ENCODE results near the gene PRIM2. TPM values are rescaled to one million over a fixed set of nuclear protein-coding genes. Genes with fewer than 3 reads are reported as not detected.
"Not testable (repeated sequence)": the region's sequence is repeated elsewhere in the genome, so short reads cannot be mapped to it uniquely, and the experiment has no call there.

Gene PRIM2
- total and polyA plus RNA-seq, 2 donors (not counting 1 experiment from before 2014, with no cell fraction given) = 28.0 to 59.9 TPM

GRCh38 chr6:57515845-57516244 is 198.4 kb downstream of the PRIM2 start:
- not testable (repeated sequence) for H3K4me2 ChIP-seq (ENCODE audit: extremely low read depth, insufficient read depth, low read length); H3K9ac ChIP-seq (ENCODE audit: insufficient read depth, low read length); H3K36me3 ChIP-seq (ENCODE audit: control insufficient read depth, insufficient read depth, low read length); H2AFZ ChIP-seq (ENCODE audit: low read length); H3K4me3 ChIP-seq (replicated peaks in 1 of 4; ENCODE audit: control extremely low read depth in 1 of 4, insufficient read depth in 1 of 4, low read depth in 3 of 4, low read length in 4 of 4); H3K79me2 ChIP-seq (ENCODE audit: control insufficient read depth, insufficient read depth, low read length); H3K4me1 ChIP-seq (ENCODE audit: control insufficient read depth, extremely low read depth, insufficient read depth, low read length); H3K27me3 ChIP-seq (ENCODE audit: control insufficient read depth, insufficient read depth, low read length); DNase-seq (ENCODE audit: low read depth in 2 of 2); H4K20me1 ChIP-seq (ENCODE audit: control insufficient read depth, extremely low read depth, insufficient read depth, low read length); H3K27ac ChIP-seq (ENCODE audit: insufficient read depth, low read length); H3K9me3 ChIP-seq (ENCODE audit: control insufficient read depth, insufficient read depth, low read depth, low read length)

GRCh38 chr6:57516776-57517175 is 199.3 kb downstream of the PRIM2 start:
- H3K27me3 ChIP-seq (ENCODE audit: control insufficient read depth, insufficient read depth, low read length); H3K4me1 ChIP-seq (ENCODE audit: control insufficient read depth, extremely low read depth, insufficient read depth, low read length); H2AFZ ChIP-seq (ENCODE audit: low read length); H3K27ac ChIP-seq (ENCODE audit: insufficient read depth, low read length); H3K4me3 ChIP-seq (replicated peaks in 1 of 4; ENCODE audit: control extremely low read depth in 1 of 4, insufficient read depth in 1 of 4, low read depth in 3 of 4, low read length in 4 of 4); H3K36me3 ChIP-seq (ENCODE audit: control insufficient read depth, insufficient read depth, low read length); H3K9ac ChIP-seq (ENCODE audit: insufficient read depth, low read length); H3K79me2 ChIP-seq (ENCODE audit: control insufficient read depth, insufficient read depth, low read length); H4K20me1 ChIP-seq (ENCODE audit: control insufficient read depth, extremely low read depth, insufficient read depth, low read length); H3K9me3 ChIP-seq (ENCODE audit: control insufficient read depth, insufficient read depth, low read depth, low read length); H3K4me2 ChIP-seq (ENCODE audit: extremely low read depth, insufficient read depth, low read length): not testable (repeated sequence)
- peak in 1 of 2 donors; percentile 65 for DNase-seq (ENCODE audit: low read depth in 2 of 2)

- not testable (repeated sequence) for DNase-seq (ENCODE audit: low read depth in 2 of 2); H3K4me2 ChIP-seq (ENCODE audit: extremely low read depth, insufficient read depth, low read length); H3K27me3 ChIP-seq (ENCODE audit: control insufficient read depth, insufficient read depth, low read length); H3K9me3 ChIP-seq (ENCODE audit: control insufficient read depth, insufficient read depth, low read depth, low read length); H4K20me1 ChIP-seq (ENCODE audit: control insufficient read depth, extremely low read depth, insufficient read depth, low read length); H3K36me3 ChIP-seq (ENCODE audit: control insufficient read depth, insufficient read depth, low read length); H3K4me1 ChIP-seq (ENCODE audit: control insufficient read depth, extremely low read depth, insufficient read depth, low read length); H3K4me3 ChIP-seq (replicated peaks in 1 of 4; ENCODE audit: control extremely low read depth in 1 of 4, insufficient read depth in 1 of 4, low read depth in 3 of 4, low read length in 4 of 4); H3K79me2 ChIP-seq (ENCODE audit: control insufficient read depth, insufficient read depth, low read length); H2AFZ ChIP-seq (ENCODE audit: low read length); H3K27ac ChIP-seq (ENCODE audit: insufficient read depth, low read length); H3K9ac ChIP-seq (ENCODE audit: insufficient read depth, low read length)
Measured at GRCh38 chr6:57519198-57519597, 201.8 kb downstream of the PRIM2 start.

GRCh38 chr6:57521085-57521484 is 203.7 kb downstream of the PRIM2 start:
- not testable (repeated sequence) for H3K79me2 ChIP-seq (ENCODE audit: control insufficient read depth, insufficient read depth, low read length); H3K4me2 ChIP-seq (ENCODE audit: extremely low read depth, insufficient read depth, low read length); H2AFZ ChIP-seq (ENCODE audit: low read length); H3K27me3 ChIP-seq (ENCODE audit: control insufficient read depth, insufficient read depth, low read length); DNase-seq (ENCODE audit: low read depth in 2 of 2); H4K20me1 ChIP-seq (ENCODE audit: control insufficient read depth, extremely low read depth, insufficient read depth, low read length); H3K9ac ChIP-seq (ENCODE audit: insufficient read depth, low read length); H3K27ac ChIP-seq (ENCODE audit: insufficient read depth, low read length); H3K36me3 ChIP-seq (ENCODE audit: control insufficient read depth, insufficient read depth, low read length); H3K4me1 ChIP-seq (ENCODE audit: control insufficient read depth, extremely low read depth, insufficient read depth, low read length); H3K4me3 ChIP-seq (replicated peaks in 1 of 4; ENCODE audit: control extremely low read depth in 1 of 4, insufficient read depth in 1 of 4, low read depth in 3 of 4, low read length in 4 of 4); H3K9me3 ChIP-seq (ENCODE audit: control insufficient read depth, insufficient read depth, low read depth, low read length)

DNA sequence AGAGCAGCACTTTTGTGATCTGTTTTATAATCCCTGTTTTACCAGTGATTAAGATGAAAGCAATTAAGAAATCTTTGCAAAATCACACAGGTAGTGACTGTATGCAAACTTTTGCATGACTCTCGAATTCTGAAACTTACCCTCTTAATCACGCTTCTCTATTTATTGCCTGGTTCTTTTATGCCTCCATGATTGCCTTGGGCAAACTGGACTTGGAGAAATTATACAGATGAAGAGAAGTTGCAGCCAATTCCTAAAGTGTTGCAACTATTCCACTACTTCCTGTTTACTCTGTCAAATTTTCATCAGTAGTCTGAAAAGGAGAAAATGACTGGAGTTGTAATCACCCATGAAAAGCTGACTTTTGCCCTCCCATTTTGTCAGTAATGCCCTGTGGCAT is 205.8 kb downstream of the PRIM2 start:
- H3K4me3 ChIP-seq (replicated peaks in 1 of 4; ENCODE audit: control extremely low read depth in 1 of 4, insufficient read depth in 1 of 4, low read depth in 3 of 4, low read length in 4 of 4); H3K36me3 ChIP-seq (ENCODE audit: control insufficient read depth, insufficient read depth, low read length); H3K4me1 ChIP-seq (ENCODE audit: control insufficient read depth, extremely low read depth, insufficient read depth, low read length); H3K9me3 ChIP-seq (ENCODE audit: control insufficient read depth, insufficient read depth, low read depth, low read length); DNase-seq (ENCODE audit: low read depth in 2 of 2); H3K79me2 ChIP-seq (ENCODE audit: control insufficient read depth, insufficient read depth, low read length); H4K20me1 ChIP-seq (ENCODE audit: control insufficient read depth, extremely low read depth, insufficient read depth, low read length); H3K27ac ChIP-seq (ENCODE audit: insufficient read depth, low read length); H2AFZ ChIP-seq (ENCODE audit: low read length); H3K9ac ChIP-seq (ENCODE audit: insufficient read depth, low read length); H3K27me3 ChIP-seq (ENCODE audit: control insufficient read depth, insufficient read depth, low read length); H3K4me2 ChIP-seq (ENCODE audit: extremely low read depth, insufficient read depth, low read length): not testable (repeated sequence)

GRCh38 chr6:57529755-57530154 is 212.3 kb downstream of the PRIM2 start:
- not testable (repeated sequence) for H3K79me2 ChIP-seq (ENCODE audit: control insufficient read depth, insufficient read depth, low read length); H3K9ac ChIP-seq (ENCODE audit: insufficient read depth, low read length); H2AFZ ChIP-seq (ENCODE audit: low read length); DNase-seq (ENCODE audit: low read depth in 2 of 2); H3K4me3 ChIP-seq (replicated peaks in 1 of 4; ENCODE audit: control extremely low read depth in 1 of 4, insufficient read depth in 1 of 4, low read depth in 3 of 4, low read length in 4 of 4); H3K27ac ChIP-seq (ENCODE audit: insufficient read depth, low read length); H3K27me3 ChIP-seq (ENCODE audit: control insufficient read depth, insufficient read depth, low read length); H3K4me1 ChIP-seq (ENCODE audit: control insufficient read depth, extremely low read depth, insufficient read depth, low read length); H3K4me2 ChIP-seq (ENCODE audit: extremely low read depth, insufficient read depth, low read length); H3K36me3 ChIP-seq (ENCODE audit: control insufficient read depth, insufficient read depth, low read length); H4K20me1 ChIP-seq (ENCODE audit: control insufficient read depth, extremely low read depth, insufficient read depth, low read length); H3K9me3 ChIP-seq (ENCODE audit: control insufficient read depth, insufficient read depth, low read depth, low read length)

GRCh38 chr6:57532660-57533059 is 215.2 kb downstream of the PRIM2 start:
- not testable (repeated sequence) for H3K4me3 ChIP-seq (replicated peaks in 1 of 4; ENCODE audit: control extremely low read depth in 1 of 4, insufficient read depth in 1 of 4, low read depth in 3 of 4, low read length in 4 of 4); H4K20me1 ChIP-seq (ENCODE audit: control insufficient read depth, extremely low read depth, insufficient read depth, low read length); H3K27ac ChIP-seq (ENCODE audit: insufficient read depth, low read length); DNase-seq (ENCODE audit: low read depth in 2 of 2); H3K4me2 ChIP-seq (ENCODE audit: extremely low read depth, insufficient read depth, low read length); H3K79me2 ChIP-seq (ENCODE audit: control insufficient read depth, insufficient read depth, low read length); H2AFZ ChIP-seq (ENCODE audit: low read length); H3K27me3 ChIP-seq (ENCODE audit: control insufficient read depth, insufficient read depth, low read length); H3K9ac ChIP-seq (ENCODE audit: insufficient read depth, low read length); H3K4me1 ChIP-seq (ENCODE audit: control insufficient read depth, extremely low read depth, insufficient read depth, low read length); H3K36me3 ChIP-seq (ENCODE audit: control insufficient read depth, insufficient read depth, low read length); H3K9me3 ChIP-seq (ENCODE audit: control insufficient read depth, insufficient read depth, low read depth, low read length)

All from fibroblast of lung (primary cell).